HepG2 (cell line): ENCODE results near the gene COPS3. TPM values are rescaled to one million over a fixed set of nuclear protein-coding genes. Genes with fewer than 3 reads are reported as not detected.

ENCODE experiments used
- ARID4A ChIP-seq: sonication (generic); formaldehyde crosslinking; IDR thresholded peaks from 2 replicates; pipeline ENCODE4 v1.5.0; 2020; ENCODE audit warnings: mild to moderate bottlenecking, missing genetic modification reagents, borderline replicate concordance
- GMEB1 ChIP-seq: sonication (generic); formaldehyde crosslinking; IDR thresholded peaks from 2 replicates; pipeline ENCODE4 v1.5.1; 2020; ENCODE audit warnings: missing genetic modification reagents, mild to moderate bottlenecking, borderline replicate concordance
- IKZF4 ChIP-seq: sonication (generic); formaldehyde crosslinking; IDR thresholded peaks from 2 replicates; pipeline ENCODE4 v1.5.1; 2020; ENCODE audit warnings: borderline replicate concordance, mild to moderate bottlenecking, low read depth, missing genetic modification reagents; ENCODE audit errors: not compliant biosample characterization
- KDM3A ChIP-seq: IDR thresholded peaks from 2 replicates; pipeline ENCODE4 v1.6.1; 2018; ENCODE audit warnings: low read depth, missing compliant biosample characterization
- TFDP1 ChIP-seq: IDR thresholded peaks from 2 replicates; pipeline ENCODE4 v1.6.1; 2016; ENCODE audit warnings: missing compliant biosample characterization, missing genetic modification reagents, borderline replicate concordance
- YEATS4 ChIP-seq: sonication (generic); formaldehyde crosslinking; IDR thresholded peaks from 2 replicates; pipeline ENCODE4 v1.4.0; 2020; ENCODE audit warnings: missing genetic modification reagents, borderline replicate concordance
- ZBTB14 ChIP-seq: sonication (generic); formaldehyde crosslinking; IDR thresholded peaks from 2 replicates; pipeline ENCODE4 v1.4.0; 2020; ENCODE audit warnings: missing genetic modification reagents
- ZFP82 ChIP-seq: sonication (generic); formaldehyde crosslinking; IDR thresholded peaks from 2 replicates; pipeline ENCODE4 v1.5.1; 2020; ENCODE audit warnings: mild to moderate bottlenecking, missing genetic modification reagents, borderline replicate concordance
- ZFYVE20 ChIP-seq: sonication (generic); formaldehyde crosslinking; IDR thresholded peaks from 2 replicates; pipeline ENCODE4 v1.8.0; 2023; ENCODE audit warnings: low read depth, mild to moderate bottlenecking, moderate library complexity, missing genetic modification reagents, borderline replicate concordance
- ZMYM2 ChIP-seq: sonication (generic); formaldehyde crosslinking; IDR thresholded peaks from 2 replicates; pipeline ENCODE4 v1.8.0; 2022; ENCODE audit warnings: mild to moderate bottlenecking, missing genetic modification reagents
- ZNF367 ChIP-seq: sonication (generic); formaldehyde crosslinking; IDR thresholded peaks from 2 replicates; pipeline ENCODE4 v1.4.0; 2020; ENCODE audit warnings: missing genetic modification reagents, borderline replicate concordance
- ZNF513 ChIP-seq: sonication (generic); formaldehyde crosslinking; conservative IDR thresholded peaks from 2 replicates; pipeline ENCODE4 v1.5.0; 2020; ENCODE audit warnings: missing genetic modification reagents
- ZNF574 ChIP-seq: sonication (generic); formaldehyde crosslinking; IDR thresholded peaks from 2 replicates; pipeline ENCODE4 v1.4.0; 2020; ENCODE audit warnings: missing genetic modification reagents
- polyA plus RNA-seq, 8 experiments: library from polyadenylated mRNA; depleted of rRNA in 3 of 8; stranded (reverse) in 7 of 8; unstranded in 1 of 8; fragments of >200 nt; fragmentation: Illumina TruSeq in 4 of 8; extraction: Trizol in 4 of 8; gene quantifications; 2 replicates each; pipeline versions ENCODE4 v1.2.1 to v1.2.3, GENCODE V29; 2011 to 2016; ENCODE audit warnings: low read depth in 4 of 8, missing spikeins in 1 of 8, mixed read lengths in 1 of 8; ENCODE audit not compliant: insufficient read depth in 1 of 8
- total RNA-seq, 5 experiments: library from RNA; depleted of rRNA; stranded (reverse); fragments of >200 nt; fragmentation: Illumina TruSeq; extraction: Trizol; gene quantifications; 2 replicates each; pipeline ENCODE4 v1.2.3, GENCODE V29; 2016; ENCODE audit warnings: low read depth in 1 of 5

Gene COPS3
- total and polyA plus RNA-seq, 2 of the 13 experiments (the other 11 are each of a cell fraction or from before 2014, with no cell fraction given) = 46.3 to 103 TPM

- peak; percentile 67; the same call in 1 of the 2 replicates for TF ChIP-seq ZFP82 (CRISPR knock-in tag)
- TF ChIP-seq ZBTB14 (CRISPR knock-in tag) = peak; percentile 75
- no peak for TF ChIP-seq KDM3A (CRISPR knock-in tag)
- TF ChIP-seq IKZF4 (CRISPR knock-in tag) = peak; percentile 82
- TF ChIP-seq GMEB1 = peak; percentile 44; the same call in 1 of the 2 replicates
- TF ChIP-seq ZMYM2 (CRISPR knock-in tag) = no peak
- peak; percentile 22; the same call in 1 of the 2 replicates for TF ChIP-seq ARID4A (CRISPR knock-in tag)
- peak; percentile 57; the same call in 1 of the 2 replicates for TF ChIP-seq ZNF574 (CRISPR knock-in tag)
- TF ChIP-seq YEATS4 (CRISPR knock-in tag) = peak; percentile 83
- TF ChIP-seq ZFYVE20 = 0 out of 2 replicates have a peak, but pooled peaks have one; percentile 42
- peak; percentile 19; the same call in 1 of the 2 replicates for TF ChIP-seq ZNF367
- TF ChIP-seq ZNF513 (CRISPR knock-in tag) = no peak
- peak; percentile 47; the same call in 1 of the 2 replicates for TF ChIP-seq TFDP1 (CRISPR knock-in tag)
These were observed 22.2 kb upstream of the COPS3 start, which contains the start of gene NT5M (continued) for GRCh38 chr17:17303010-17303846.
